NOMO-1 treated with DMSO at 0.1 percent for 48 hours (cell line): ENCODE data around the gene KLF9.

Experiments used
- DNase-seq: peaks from one replicate; lab custom pipeline; 2025; ENCODE audit not compliant: unreplicated experiment; lab: John Stamatoyannopoulos, UW

KLF9 gene

DNA sequence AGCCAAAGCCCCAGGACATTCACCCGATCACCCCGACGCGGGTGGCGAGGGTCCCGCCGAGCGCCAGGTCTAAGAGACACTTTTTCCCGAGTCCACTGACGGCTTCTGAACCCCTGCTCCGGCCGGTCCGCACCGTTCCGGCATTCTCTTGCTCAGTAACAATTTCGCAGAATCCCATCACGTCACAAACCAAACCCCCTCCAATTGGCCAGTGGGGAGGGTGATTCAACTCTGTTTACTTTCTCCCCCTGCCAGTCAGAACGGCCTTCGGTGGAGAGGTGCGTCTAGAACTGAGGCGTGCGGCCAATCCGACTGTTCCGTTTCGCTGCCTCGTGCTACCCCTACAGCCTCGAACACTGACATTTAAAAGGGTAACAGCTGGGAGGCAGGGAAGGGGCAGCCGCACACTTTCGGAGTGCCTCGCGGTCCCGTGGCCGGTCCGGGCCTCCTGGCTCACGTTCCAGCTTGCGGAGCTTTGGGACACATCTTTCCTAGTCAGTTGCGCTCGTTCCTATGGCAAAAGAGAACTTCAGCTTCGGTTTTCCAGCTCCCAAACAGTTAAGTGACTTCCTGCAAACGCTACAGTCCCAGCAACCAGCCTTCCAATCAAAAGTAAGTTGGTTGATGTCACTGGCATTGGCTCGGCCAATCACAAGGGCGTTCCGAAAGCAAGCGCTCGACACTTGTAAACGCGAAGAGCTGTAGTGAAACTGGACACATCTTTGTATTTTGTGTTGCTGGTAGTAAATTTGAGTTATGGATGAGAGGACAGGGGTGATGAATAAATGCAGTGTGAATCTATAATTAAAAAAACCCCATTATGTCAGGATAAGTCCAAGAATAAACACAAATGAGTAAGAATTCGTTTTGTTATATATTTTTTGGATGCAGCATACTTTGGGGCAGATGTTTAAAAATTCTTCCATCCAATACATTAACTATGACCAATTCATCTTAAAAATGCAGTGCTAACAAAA, at the start of gene KLF9:
TSS of gene KLF9 (minus strand) at position 859 of the 977 bp plus-strand sequence. CDS start 1,294 bp downstream, outside the sequence.
- peak; percentile 83 for DNase-seq

GRCh38 chr9:70463877-70464276, 49.4 kb upstream of the KLF9 start:
- no peak for DNase-seq

DNA sequence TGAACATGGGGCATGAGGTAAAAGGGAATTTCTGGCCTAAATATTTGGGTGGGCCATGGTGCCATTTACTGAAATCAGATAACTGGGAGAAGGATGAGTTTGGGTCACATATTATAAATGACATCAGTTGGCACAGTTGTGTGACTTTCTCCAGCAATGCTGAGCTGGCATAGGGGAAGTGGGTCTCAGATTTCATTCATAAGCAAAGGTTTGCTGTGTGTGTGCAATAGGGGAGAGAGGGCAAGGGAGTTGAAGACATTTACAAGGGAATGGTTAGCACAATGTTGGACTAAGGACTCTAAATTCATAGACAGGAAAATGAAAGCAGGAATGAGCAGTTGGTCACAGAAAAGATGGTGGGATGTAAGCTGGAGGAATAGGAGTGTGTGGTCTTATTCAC, 47.8 kb upstream of the KLF9 start:
- no peak for DNase-seq

DNA sequence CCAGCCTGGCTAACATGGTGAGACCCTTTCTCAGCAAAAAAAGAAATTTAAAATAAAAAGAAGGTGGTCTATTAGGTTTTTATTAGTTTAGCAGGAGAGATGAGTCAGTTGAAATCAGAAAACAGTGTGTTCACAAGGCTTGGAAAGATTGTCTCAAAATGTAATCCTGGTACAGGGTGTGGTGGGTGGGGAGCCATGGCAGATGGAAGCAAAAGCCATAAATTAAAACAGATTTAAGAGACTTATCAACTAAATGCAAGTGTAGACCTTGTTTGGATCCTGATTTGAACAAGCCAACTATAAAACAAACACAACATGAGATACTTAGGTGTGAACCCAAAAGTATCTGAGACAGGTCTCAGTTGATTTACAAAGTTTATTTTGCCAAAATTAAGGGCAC, 42.8 kb upstream of the KLF9 start:
- DNase-seq = no peak

DNA sequence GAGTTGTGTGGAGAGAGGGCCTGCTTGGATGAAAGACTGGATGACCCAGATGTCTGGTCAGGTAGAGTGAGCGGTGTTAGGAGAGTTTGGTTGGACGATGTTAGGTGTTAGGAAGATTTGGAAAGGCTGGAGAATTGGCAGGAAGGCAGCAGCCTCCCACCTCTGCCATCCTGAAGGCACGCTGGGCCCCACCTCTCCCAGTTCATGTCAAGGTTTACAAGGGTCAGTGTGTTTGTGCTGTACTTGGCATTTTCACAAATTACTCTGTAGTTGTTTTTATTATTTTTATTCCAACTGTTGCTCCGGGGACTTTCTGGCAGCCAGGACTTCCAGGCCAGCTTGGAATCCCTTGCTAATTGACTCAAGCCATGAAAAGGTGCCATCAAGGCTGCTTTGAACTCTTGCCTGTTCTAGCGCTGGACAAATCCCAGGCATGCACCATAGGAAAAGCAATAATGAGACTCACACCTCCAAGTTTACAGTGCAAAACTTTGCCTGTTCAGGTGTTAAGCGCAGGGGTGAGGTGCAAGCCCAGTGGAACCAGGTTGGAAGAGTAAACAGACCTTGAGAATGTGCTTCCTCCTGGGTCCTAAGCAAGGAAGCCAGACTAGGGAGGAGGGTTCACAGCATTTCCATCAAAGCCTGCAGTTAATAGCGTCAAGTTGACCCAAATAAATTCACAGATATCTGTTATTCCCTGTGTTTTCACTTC, 41.7 kb upstream of the KLF9 start:
- DNase-seq = no peak

- no peak for DNase-seq
These were observed 37.9 kb upstream of the KLF9 start for GRCh38 chr9:70452365-70452764.

DNA sequence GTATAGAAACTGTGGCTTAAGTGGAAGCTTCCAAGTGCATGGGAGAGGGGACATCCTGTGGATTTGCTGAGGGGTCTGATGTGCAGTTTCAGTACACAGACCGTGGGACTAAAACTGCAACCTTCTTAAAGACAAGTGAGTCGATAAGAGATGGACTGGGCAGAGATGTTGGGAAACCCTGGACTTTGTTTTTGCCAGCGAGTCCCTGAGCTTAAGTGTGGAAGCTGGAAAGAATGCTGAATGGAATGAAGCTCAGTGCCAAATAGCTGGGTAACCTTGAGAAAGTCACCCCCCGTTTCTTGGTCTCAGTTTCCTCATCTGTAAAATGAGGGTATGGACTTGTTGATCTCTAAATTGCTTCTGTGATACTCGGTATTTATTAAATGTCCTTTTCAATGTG, 37.3 kb upstream of the KLF9 start:
- DNase-seq = no peak

GRCh38 chr9:70450738-70451137, 36.3 kb upstream of the KLF9 start:
- DNase-seq = no peak

- no peak for DNase-seq
These were observed 35.0 kb upstream of the KLF9 start for GRCh38 chr9:70449461-70449860.

GRCh38 chr9:70448919-70449318, 34.5 kb upstream of the KLF9 start:
- no peak for DNase-seq

DNA sequence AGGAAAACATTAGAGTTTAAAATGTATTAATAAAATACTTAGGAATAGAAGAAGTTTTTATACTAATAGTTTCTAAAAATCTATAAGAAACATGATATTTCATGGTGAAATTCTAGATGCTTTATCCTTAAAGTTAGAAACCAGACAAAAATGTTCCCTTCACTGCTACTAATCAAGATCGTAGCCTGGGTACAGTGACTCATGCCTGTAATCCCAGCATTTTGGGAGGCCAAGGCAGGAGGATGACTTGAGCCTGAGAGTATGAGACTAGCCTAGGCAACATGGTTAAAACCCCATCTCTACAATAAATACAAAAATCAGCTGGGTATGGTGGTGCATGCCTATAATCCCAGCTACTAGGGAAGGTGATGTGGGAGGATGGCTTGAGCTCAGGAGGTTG, 30.4 kb upstream of the KLF9 start:
- no peak for DNase-seq

DNA sequence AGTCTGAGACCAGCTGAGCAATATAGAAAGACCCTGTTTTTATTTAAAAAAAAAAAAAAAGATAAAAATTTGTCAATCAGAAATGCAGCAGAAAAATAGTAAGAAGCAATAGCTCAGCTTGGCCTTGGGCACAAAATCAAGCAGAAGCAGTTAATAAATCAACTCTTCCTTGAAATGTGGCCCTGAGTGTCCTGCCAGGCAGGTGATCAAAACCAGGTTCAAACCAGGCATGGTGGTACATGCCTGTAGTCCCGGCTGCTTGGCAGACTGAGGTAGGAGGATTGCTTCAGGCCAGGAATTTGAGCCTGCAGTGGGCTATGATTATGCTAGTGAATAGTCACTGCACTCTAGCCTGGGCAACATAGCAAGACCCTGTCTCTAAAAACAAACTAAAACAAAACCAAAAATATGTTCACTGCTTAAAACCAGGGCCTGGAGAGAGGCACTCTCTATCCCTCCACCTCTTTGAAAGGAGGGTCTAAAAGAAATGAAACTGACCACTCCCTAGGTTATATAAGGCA, 27.9 kb upstream of the KLF9 start:
- no peak for DNase-seq

DNA sequence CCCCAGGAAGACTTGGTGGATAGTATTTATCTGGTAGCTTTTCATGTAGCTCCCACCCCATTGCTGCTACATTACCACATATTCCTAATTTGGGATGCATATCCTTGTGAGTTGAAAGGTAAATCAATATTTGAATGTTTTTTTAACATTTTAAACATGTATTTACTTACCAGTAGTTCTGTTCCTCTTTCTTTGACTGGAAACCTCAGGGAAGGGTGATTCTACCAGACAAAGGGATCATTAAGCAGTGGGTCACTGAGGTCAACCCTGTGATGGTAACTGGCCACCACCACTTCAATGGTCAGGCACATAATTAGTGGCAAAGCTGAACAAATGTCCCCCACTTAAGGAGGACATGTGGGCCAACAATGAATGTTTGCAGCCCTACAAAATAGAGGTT, 27.2 kb upstream of the KLF9 start:
- DNase-seq = no peak

DNA sequence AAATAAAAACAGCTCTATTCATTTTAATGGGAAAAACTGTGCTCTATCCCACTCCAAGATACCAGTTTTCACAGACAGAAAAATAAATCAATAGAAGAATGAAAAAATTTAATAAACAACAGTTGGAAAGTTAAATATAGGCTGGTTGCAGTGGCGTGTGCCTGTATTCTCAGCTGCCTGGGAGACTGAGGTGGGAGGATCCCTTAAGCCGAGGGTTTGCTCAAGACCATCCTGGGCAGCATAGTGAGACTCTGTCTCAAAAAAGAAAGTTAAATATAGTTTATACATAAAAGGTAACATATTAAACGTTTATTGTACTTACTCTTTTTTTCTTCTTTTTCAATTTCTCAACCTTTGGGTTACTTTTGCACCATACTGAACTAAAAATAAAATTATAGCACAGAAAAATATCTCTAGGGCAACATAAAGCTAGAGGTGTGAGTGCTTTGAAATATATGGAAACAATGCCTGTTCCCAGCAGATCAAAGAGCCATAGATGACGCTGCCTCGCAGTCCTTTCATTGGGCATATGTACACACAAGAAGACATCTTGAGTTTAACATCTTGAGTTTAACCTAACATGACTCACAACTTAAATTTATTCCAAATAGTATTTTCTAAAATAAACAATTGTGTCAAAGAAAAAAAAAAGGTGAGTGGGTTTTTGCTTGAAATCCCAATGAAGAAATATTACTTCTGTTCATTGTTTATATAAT, 25.7 kb upstream of the KLF9 start:
- DNase-seq = no peak

- DNase-seq = no peak
These were observed 24.0 kb upstream of the KLF9 start for GRCh38 chr9:70438341-70438928.

GRCh38 chr9:70435948-70436347, 21.5 kb upstream of the KLF9 start:
- DNase-seq = no peak

- no peak for DNase-seq
These were observed 15.4 kb upstream of the KLF9 start for GRCh38 chr9:70429899-70430298.

GRCh38 chr9:70428781-70429180, 14.3 kb upstream of the KLF9 start:
- DNase-seq = no peak

- no peak for DNase-seq
These were observed 12.9 kb upstream of the KLF9 start for GRCh38 chr9:70427161-70427945.

- no peak for DNase-seq
These were observed 10.7 kb upstream of the KLF9 start for GRCh38 chr9:70425192-70425591.
